Calu3 (cell line): ENCODE measurements around the gene HTR2C. TPM values are rescaled to one million over a fixed set of nuclear protein-coding genes. Genes with fewer than 3 reads are reported as not detected.

Experiments
- Bru-seq: library from RNA; stranded (reverse); fragments of 400-500 nt; gene quantifications from one replicate; lab custom pipeline; 2021; lab: Mats Ljungman, UMichigan
- BruChase-seq, 2 experiments: library from RNA; stranded (reverse); fragments of 400-500 nt; gene quantifications; one replicate each; lab custom pipeline; 2021; lab: Mats Ljungman, UMichigan
- BruUV-seq: library from RNA; stranded (reverse); fragments of 400-500 nt; replicated peaks from 2 replicates; lab custom pipeline; 2021; lab: Mats Ljungman, UMichigan
- CTCF ChIA-PET: fragments of 300-600 bp; sonication (Branson Sonifier 250); formaldehyde crosslinking; loops from one replicate; lab custom pipeline; 2022; ENCODE audit warnings: antibody characterized with exemption; lab: Charles Lee
- DNase-seq: peaks from one replicate; pipeline ENCODE4 v3.0.0; 2022
- H3K27ac Mint-ChIP-seq: one replicate; pipeline ENCODE4 v1.8.0; 2022; ENCODE audit warnings: mixed read lengths; ENCODE audit not compliant: unreplicated experiment
- H3K27me3 Mint-ChIP-seq: one replicate; pipeline ENCODE4 v1.8.0; 2022; ENCODE audit warnings: mixed read lengths; ENCODE audit not compliant: unreplicated experiment
- H3K36me3 Mint-ChIP-seq: one replicate; pipeline ENCODE4 v1.8.0; 2022; ENCODE audit warnings: mild to moderate bottlenecking, moderate library complexity, mixed read lengths; ENCODE audit not compliant: insufficient read depth, unreplicated experiment
- H3K4me1 Mint-ChIP-seq: one replicate; pipeline ENCODE4 v1.8.0; 2022; ENCODE audit warnings: mild to moderate bottlenecking, low read depth, mixed read lengths; ENCODE audit not compliant: unreplicated experiment
- H3K4me3 Mint-ChIP-seq: one replicate; pipeline ENCODE4 v1.8.0; 2022; ENCODE audit warnings: mild to moderate bottlenecking, low read depth, moderate library complexity, mixed read lengths; ENCODE audit not compliant: unreplicated experiment
- H3K9me3 Mint-ChIP-seq: one replicate; pipeline ENCODE4 v1.8.0; 2022; ENCODE audit warnings: low read depth, mixed read lengths; ENCODE audit not compliant: unreplicated experiment
- intact Hi-C: fragments of 100-400 bp; cut with micrococcal nuclease; formaldehyde crosslinking; loops from one replicate; pipeline ENCODE4 v1.10.0; 2022; ENCODE audit not compliant: unreplicated experiment
- long read RNA-seq: library from polyadenylated mRNA; stranded (forward); transcript quantifications from one replicate; pipeline ENCODE4 v2.0.0, GENCODE V29; 2022
- total RNA-seq: library from RNA; stranded (reverse); gene quantifications from 2 replicates; pipeline ENCODE4 v1.2.3, GENCODE V29; 2022
- TF ChIP-seq, protein P1 (sequence below): fragments of 200-600 bp; IDR thresholded peaks from one replicate; pipeline ENCODE4 v1.8.0; 2022; ENCODE audit warnings: antibody characterized with exemption; ENCODE audit not compliant: unreplicated experiment

Gene HTR2C
- not detected in 2 replicates for total RNA-seq
- Bru-seq, nascent RNA, result percentile 3 among the genes with signal in this experiment
- percentile 2 among the genes with signal in this experiment for BruChase-seq, experiment 1, labeled RNA remaining after a 6-hour chase
- percentile 2 among the genes with signal in this experiment for BruChase-seq, experiment 2, labeled RNA remaining after a 2-hour chase
- long read RNA-seq, result 0 reads

GRCh38 chrX:114583646-114584374 is at the start of gene HTR2C:
TSS of gene HTR2C (plus strand) at chrX:114584086. CDS start at chrX:114726937, 142,851 bp downstream.
- H3K4me1 Mint-ChIP-seq, result no peaks in the 10 kb centered on the region
- H3K27ac Mint-ChIP-seq, result no peak within 1 kb of the TSS
- intact Hi-C loops, result no loop called here
- no peaks in the 10 kb centered on the region for H3K36me3 Mint-ChIP-seq
- no TSS peak for BruUV-seq
- no peaks in the 10 kb centered on the region for H3K27me3 Mint-ChIP-seq
- CTCF ChIA-PET, result no interaction called here
- DNase-seq, result no peak
- TF ChIP-seq, protein P1, sequence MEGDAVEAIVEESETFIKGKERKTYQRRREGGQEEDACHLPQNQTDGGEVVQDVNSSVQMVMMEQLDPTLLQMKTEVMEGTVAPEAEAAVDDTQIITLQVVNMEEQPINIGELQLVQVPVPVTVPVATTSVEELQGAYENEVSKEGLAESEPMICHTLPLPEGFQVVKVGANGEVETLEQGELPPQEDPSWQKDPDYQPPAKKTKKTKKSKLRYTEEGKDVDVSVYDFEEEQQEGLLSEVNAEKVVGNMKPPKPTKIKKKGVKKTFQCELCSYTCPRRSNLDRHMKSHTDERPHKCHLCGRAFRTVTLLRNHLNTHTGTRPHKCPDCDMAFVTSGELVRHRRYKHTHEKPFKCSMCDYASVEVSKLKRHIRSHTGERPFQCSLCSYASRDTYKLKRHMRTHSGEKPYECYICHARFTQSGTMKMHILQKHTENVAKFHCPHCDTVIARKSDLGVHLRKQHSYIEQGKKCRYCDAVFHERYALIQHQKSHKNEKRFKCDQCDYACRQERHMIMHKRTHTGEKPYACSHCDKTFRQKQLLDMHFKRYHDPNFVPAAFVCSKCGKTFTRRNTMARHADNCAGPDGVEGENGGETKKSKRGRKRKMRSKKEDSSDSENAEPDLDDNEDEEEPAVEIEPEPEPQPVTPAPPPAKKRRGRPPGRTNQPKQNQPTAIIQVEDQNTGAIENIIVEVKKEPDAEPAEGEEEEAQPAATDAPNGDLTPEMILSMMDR, result no peak
- peaks cover 4% of the 10 kb centered on the region for H3K9me3 Mint-ChIP-seq
- H3K4me3 Mint-ChIP-seq, result no peak within 1 kb of the TSS

GRCh38 chrX:114580336-114580735 is 3.5 kb upstream of the HTR2C start:
- CTCF ChIA-PET, result no interaction called here
- TF ChIP-seq, protein P1, result no peak
- Mint-ChIP-seq H3K9me3 (peaks cover 4% of the 10 kb centered on the region), H3K4me1 (no peaks in the 10 kb centered on the region), H3K36me3 (no peaks in the 10 kb centered on the region), H3K27ac (no peak overlapping the region), H3K4me3 (no peak overlapping the region), H3K27me3 (no peaks in the 10 kb centered on the region)
- no peak for DNase-seq
- intact Hi-C loops, result no loop called here
- BruUV-seq, result no TSS peak

GRCh38 chrX:114581528-114582263 is 2.2 kb upstream of the HTR2C start:
- TF ChIP-seq, protein P1, result no peak
- intact Hi-C loops, result no loop called here
- Mint-ChIP-seq H3K27ac (no peak overlapping the region), H3K4me3 (no peak overlapping the region), H3K9me3 (peaks cover 4% of the 10 kb centered on the region), H3K36me3 (no peaks in the 10 kb centered on the region), H3K4me1 (no peaks in the 10 kb centered on the region), H3K27me3 (no peaks in the 10 kb centered on the region)
- CTCF ChIA-PET, result no interaction called here
- DNase-seq, result no peak
- BruUV-seq, result no TSS peak

DNA sequence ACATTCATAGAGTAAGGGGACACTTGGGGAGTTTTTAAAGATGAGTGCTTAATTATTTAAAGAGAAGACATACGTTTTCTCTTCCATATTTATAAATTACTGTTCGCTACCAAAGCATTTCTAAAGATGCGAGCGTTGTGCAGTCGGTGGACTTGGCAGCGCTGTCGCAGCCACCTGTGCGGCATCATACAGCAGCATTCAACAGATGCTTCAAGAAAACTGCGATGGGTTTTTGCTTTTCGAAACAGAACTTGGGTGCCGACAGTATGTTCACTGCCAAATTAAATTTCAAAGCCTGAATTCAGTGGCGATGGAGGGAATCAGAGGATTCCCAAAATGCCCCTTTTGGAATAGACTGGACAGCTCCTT is 1.6 kb upstream of the HTR2C start:
- BruUV-seq, result no TSS peak
- no peaks in the 10 kb centered on the region for H3K36me3 Mint-ChIP-seq
- intact Hi-C loops, result no loop called here
- CTCF ChIA-PET, result no interaction called here
- peaks cover 4% of the 10 kb centered on the region for H3K9me3 Mint-ChIP-seq
- no peaks in the 10 kb centered on the region for H3K27me3 Mint-ChIP-seq
- H3K4me1 Mint-ChIP-seq, result no peaks in the 10 kb centered on the region
- H3K4me3 Mint-ChIP-seq, result no peak overlapping the region
- TF ChIP-seq, protein P1, result no peak
- H3K27ac Mint-ChIP-seq, result no peak overlapping the region
- no peak for DNase-seq
